HG03521 (cell line): Measurements from ENCODE around the gene DNAJA1.

ENCODE experiments used
- ATAC-seq: cut with Tn5 transposase; IDR thresholded peaks from one replicate; pipeline ENCODE4 v1.9.1; 2021; ENCODE audit warnings: mild to moderate bottlenecking, moderate library complexity; ENCODE audit not compliant: unreplicated experiment

The DNAJA1 gene

GRCh38 chr9:33025572-33026342 lies 684 bp downstream of the DNAJA1 start:
- peak; percentile 30 for ATAC-seq

- ATAC-seq, result no peak
Measured at GRCh38 chr9:33029231-33029786, 4.2 kb downstream of the DNAJA1 start.

DNA sequence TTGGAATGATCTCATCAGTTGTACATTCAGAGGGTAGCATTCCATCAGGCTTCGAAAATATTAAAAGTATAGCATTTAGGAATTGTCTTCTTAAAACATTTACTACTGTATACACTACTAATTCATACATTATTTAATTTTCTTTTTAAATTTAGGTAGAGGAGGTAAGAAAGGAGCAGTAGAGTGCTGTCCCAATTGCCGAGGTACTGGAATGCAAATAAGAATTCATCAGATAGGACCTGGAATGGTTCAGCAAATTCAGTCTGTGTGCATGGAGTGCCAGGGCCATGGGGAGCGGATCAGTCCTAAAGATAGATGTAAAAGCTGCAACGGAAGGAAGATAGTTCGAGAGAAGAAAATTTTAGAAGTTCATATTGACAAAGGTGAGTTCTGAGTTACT lies 5.2 kb downstream of the DNAJA1 start:
- no peak for ATAC-seq

DNA sequence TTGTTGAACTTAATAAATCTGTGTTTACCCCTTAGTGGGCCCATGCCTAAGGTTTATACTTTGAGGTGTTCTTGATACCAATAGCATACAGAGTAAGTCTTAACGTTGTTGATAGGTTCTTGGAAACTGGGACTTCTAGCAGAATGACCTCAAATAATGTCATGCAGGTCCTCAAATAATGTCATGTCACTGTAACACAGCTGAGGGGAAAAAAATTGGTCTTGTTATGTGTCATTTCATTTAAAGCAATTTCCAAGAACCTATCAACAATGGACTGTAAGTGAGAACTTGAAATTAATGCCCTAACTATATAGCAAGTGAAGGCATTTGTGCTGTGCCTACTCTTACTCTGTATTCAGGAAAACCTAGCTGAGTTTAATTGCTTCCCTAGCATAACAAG lies 7.2 kb downstream of the DNAJA1 start:
- no peak for ATAC-seq

DNA sequence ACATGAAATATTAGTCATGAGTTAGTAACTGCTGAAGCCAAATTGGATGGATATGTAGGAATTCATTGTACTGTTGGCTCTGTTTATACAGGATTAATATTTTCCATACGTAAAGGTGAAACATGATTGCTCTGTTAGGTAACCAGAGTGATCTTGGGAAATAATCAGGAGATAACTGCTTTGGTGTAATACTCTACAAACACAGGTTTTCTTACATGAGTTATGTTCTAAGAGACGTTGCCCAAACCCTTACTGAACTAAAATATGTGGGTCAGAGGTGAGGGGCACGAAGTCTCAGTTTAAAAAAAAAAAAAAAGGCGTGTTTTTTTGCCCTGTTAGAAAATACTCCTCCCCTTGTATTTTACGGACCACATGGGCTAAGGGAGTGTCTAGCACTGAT lies 7.8 kb downstream of the DNAJA1 start:
- ATAC-seq, result no peak

- ATAC-seq, result no peak
Measured at GRCh38 chr9:33040792-33041431, 15.8 kb downstream of the DNAJA1 start.

GRCh38 chr9:33041432-33042188 lies 16.5 kb downstream of the DNAJA1 start:
- ATAC-seq, result no peak

DNA sequence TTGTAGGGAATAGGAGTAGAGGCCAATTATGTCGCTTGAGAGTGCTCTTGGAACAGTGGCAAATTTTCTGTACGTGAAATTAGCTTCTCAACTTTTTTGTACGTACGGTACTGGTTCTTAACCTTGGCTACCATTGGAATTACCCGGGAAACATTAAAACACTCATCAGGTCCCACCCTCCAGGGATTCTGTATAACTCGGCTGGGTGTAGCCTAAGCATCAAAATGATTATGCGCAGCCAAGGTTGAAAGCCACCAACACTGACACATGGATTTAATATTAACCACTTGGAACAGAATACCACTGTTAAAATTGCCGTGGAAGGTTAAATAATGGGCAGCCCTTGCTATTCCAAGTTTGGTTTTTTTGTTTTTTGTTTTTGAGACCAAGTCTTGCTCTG lies 17.4 kb downstream of the DNAJA1 start:
- ATAC-seq, result no peak

GRCh38 chr9:33043671-33044070 lies 18.6 kb downstream of the DNAJA1 start:
- ATAC-seq, result no peak

- ATAC-seq, result peak; percentile 67
Measured at GRCh38 chr9:33044162-33044673, 19.1 kb downstream of the DNAJA1 start.

DNA sequence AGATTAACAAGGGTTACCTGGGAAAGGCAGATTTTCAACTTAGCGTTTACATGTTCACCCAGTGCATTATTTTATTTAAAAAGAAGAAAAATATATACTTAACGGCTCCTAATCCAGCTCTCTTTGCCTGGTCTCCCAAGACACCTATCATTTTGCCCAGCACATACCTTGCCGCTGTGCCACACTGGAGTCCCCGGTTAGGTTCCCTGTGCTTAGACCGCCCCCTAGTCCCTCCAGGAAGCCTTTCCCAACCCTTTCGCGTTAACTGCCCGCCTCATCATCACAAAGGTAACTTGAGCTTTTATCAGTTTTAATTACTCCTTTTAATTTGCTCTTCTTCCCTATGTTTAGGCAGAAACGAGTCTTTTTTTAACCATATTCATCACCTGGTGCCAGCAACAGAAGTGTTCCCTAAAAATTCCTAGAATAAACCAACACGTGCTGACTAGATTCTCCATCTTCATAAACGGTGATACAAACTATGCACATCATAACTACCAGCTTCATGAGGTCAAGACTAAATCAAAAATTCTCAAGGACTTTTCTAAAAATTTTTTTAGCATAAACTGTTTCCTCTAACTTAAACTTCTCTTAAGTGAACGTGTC lies 19.7 kb downstream of the DNAJA1 start:
- ATAC-seq, result no peak

DNA sequence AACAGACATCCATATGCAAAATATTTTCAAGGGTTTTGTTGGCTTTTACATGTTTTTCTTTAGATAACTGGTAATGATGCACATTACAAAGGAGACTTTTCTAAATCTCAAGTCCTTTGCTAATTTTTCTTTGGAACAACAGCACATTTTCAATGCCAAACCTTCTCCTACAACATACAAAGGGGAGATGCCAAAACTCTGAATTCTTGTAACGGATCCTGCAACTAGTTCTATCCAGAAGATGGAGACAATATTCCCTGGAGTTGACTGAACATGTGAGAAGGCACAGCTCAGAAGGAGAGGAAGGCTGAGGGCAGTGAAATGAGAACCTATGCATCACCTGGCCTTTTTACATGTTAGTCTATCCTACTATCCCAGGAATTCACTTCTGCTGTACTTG lies 21.0 kb downstream of the DNAJA1 start:
- ATAC-seq, result no peak

DNA sequence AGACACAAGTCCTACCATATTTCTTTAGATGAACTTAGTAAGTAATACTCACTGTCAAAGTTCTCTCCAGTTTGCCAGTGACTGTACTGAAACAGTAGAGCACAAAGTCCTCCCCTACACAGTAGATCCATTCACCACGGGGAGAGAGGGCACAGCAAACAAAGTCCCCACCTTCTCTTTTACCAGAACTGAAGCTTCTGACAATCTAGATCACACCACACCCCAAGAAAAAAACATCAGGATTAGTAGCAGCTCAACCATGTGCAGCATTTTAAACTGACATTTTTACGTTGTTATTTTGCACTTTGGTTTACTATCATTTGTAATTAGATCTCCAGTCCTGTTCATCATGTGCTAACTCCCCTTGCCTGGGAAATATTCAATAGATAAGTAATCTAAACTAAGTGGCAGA lies 23.0 kb downstream of the DNAJA1 start:
- ATAC-seq, result no peak

GRCh38 chr9:33049680-33050361 lies 24.7 kb downstream of the DNAJA1 start:
- no peak for ATAC-seq

- ATAC-seq, result no peak
Measured at GRCh38 chr9:33051144-33051543, 26.1 kb downstream of the DNAJA1 start.

GRCh38 chr9:33065157-33066076 lies 40.3 kb downstream of the DNAJA1 start:
- peak; percentile 61 for ATAC-seq

DNA sequence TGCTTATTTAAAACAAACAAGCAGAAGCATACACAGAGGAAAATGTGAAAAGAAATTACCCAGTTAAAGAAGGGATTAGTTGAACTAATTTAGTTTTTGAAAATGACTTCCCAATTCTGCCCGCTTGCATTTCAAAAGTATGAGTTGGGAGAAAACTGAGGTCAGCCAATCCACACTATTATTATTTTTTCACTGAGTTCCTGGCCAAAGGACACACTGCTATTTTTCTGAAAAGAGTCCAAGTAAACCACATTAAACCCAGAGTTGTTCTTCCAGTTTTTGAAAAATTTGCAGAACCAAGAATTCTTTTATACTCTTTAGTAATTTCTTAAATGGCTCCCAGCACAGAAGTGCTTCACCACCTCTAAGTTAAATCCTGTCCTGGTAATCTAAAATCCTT lies 43.9 kb downstream of the DNAJA1 start:
- no peak for ATAC-seq

DNA sequence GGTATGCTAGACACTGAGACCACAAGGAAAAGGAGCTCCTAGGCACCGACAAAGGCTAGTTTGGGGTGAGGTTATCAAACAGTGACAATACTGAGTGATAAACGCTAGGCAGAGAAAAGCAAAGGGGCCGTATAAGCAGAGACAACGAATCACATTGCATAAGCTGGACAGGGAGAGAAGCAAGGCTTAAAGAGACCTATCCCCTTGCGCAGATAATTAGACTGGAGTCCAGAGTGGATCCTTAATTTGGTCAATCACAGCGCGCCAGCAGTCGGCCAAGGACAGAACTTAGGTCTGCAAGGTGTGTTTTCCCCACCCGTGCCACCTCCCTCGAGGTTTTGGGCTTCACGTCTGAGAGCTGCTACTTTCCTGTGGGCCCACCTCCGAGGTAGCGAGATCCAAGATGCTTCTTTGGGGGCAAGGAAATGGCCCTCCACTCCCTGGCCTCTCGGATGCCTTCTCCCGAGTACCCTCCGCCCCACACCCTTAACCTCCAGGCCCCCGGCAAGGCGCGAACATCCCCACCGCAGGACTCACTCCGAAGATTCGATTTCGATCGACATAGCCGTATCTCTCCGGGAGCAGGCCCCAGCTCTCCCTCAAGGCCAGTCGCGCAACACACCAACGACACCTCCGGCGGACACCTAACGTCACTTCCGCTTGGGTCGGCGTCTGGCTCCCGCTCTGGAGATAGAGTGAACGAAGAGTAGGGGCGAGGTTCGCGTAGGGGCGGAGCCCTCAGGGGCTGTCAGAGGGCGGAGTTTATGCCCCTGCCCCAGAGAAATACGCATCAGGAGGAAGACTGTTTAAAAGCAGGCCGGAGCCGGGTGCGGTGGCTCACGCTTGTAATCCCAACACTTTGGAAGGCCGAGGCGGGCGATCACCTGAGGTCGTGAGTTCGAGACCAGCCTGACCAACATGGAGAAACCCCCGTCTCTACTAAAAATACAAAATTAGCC lies 51.3 kb downstream of the DNAJA1 start, which contains the start of gene SMU1:
SMU1 (minus strand) TSS at position 629 of the 959 bp plus-strand sequence; CDS start at position 563, 66 bp downstream.
- peak; percentile 99 for ATAC-seq
